Skin epidermis (tissue), 12 donors: ENCODE results near the gene MAP7D1.
A peak's percentile ranks its signal among the peaks of the same experiment; 100 is the strongest.

ENCODE experiments used
- H3K27ac ChIP-seq, 21 experiments: fragments of 200-600 bp; sonication (generic) in 11 of 21; one replicate each; pipeline ENCODE4 v1.5.0; 2020; ENCODE audit warnings: mild to moderate bottlenecking in 3 of 21, inconsistent platforms in 2 of 21, moderate library complexity in 2 of 21
- H3K4me3 ChIP-seq, 7 experiments: fragments of 200-600 bp; sonication (generic) in 2 of 7; one replicate each; pipeline ENCODE4 v1.5.0; 2020; ENCODE audit warnings: inconsistent platforms in 2 of 7, mild to moderate bottlenecking in 2 of 7, moderate library complexity in 1 of 7

Gene MAP7D1

GRCh38 chr1:36126005-36126716 is 29.8 kb upstream of the MAP7D1 start:
- H3K27ac ChIP-seq = no peak overlapping the region

GRCh38 chr1:36126797-36127500 is 29.0 kb upstream of the MAP7D1 start:
- Histone ChIP-seq H3K27ac (no peak overlapping the region), H3K4me3 (no peak overlapping the region)

More at GRCh38 chr1:36126005-36126716, 29.8 kb upstream of the MAP7D1 start:
- H3K4me3 ChIP-seq = peak overlapping the region in 1 of 7 experiments; percentile 44

GRCh38 chr1:36128126-36128904 is 27.6 kb upstream of the MAP7D1 start:
- Histone ChIP-seq H3K4me3 (no peak overlapping the region), H3K27ac (peak overlapping the region in 2 of 21 experiments; percentile 25 to 30)

- no peak overlapping the region for H3K27ac ChIP-seq
- no peak overlapping the region for H3K4me3 ChIP-seq
Measured at GRCh38 chr1:36128905-36129206, 27.1 kb upstream of the MAP7D1 start.

GRCh38 chr1:36132029-36132428 is 23.9 kb upstream of the MAP7D1 start:
- Histone ChIP-seq H3K4me3 (no peak overlapping the region), H3K27ac (no peak overlapping the region)

GRCh38 chr1:36133484-36133883 is 22.5 kb upstream of the MAP7D1 start:
- Histone ChIP-seq H3K27ac (peak overlapping the region in 19 of 21 experiments; percentile 24 to 88 (median 76)), H3K4me3 (no peak overlapping the region)

- peak overlapping the region in 19 of 21 experiments; percentile 24 to 88 (median 76) for H3K27ac ChIP-seq
- H3K4me3 ChIP-seq = no peak overlapping the region
Measured at GRCh38 chr1:36134031-36134430, 21.9 kb upstream of the MAP7D1 start.

- Histone ChIP-seq H3K4me3 (no peak overlapping the region), H3K27ac (peak overlapping the region in 20 of 21 experiments; percentile 24 to 88 (median 76))
Measured at GRCh38 chr1:36134505-36135329, 21.2 kb upstream of the MAP7D1 start.

- Histone ChIP-seq H3K4me3 (no peak overlapping the region), H3K27ac (peak overlapping the region in 19 of 21 experiments; percentile 20 to 88 (median 75))
Measured at GRCh38 chr1:36135330-36135667, 20.7 kb upstream of the MAP7D1 start.

GRCh38 chr1:36135796-36136195 is 20.2 kb upstream of the MAP7D1 start:
- Histone ChIP-seq H3K4me3 (no peak overlapping the region), H3K27ac (peak overlapping the region in 19 of 21 experiments; percentile 40 to 88 (median 75))

- peak overlapping the region in 20 of 21 experiments; percentile 10 to 88 (median 74) for H3K27ac ChIP-seq
- H3K4me3 ChIP-seq = no peak overlapping the region
Measured at GRCh38 chr1:36136535-36136934, 19.4 kb upstream of the MAP7D1 start.

- Histone ChIP-seq H3K27ac (peak overlapping the region in 19 of 21 experiments; percentile 10 to 88 (median 71)), H3K4me3 (no peak overlapping the region)
Measured at GRCh38 chr1:36137226-36137625, 18.7 kb upstream of the MAP7D1 start.

- Histone ChIP-seq H3K4me3 (no peak overlapping the region), H3K27ac (peak overlapping the region in 8 of 21 experiments; percentile 10 to 88 (median 76))
Measured at GRCh38 chr1:36137776-36138175, 18.2 kb upstream of the MAP7D1 start.

GRCh38 chr1:36139521-36139920 is 16.4 kb upstream of the MAP7D1 start:
- Histone ChIP-seq H3K4me3 (no peak overlapping the region), H3K27ac (peak overlapping the region in 3 of 21 experiments; percentile 44 to 53 (median 48))

GRCh38 chr1:36142121-36142520 is 13.8 kb upstream of the MAP7D1 start:
- peak overlapping the region in 3 of 21 experiments; percentile 27 to 59 (median 31) for H3K27ac ChIP-seq
- H3K4me3 ChIP-seq = no peak overlapping the region

GRCh38 chr1:36143424-36143823 is 12.5 kb upstream of the MAP7D1 start:
- Histone ChIP-seq H3K27ac (peak overlapping the region in 1 of 21 experiments; percentile 59), H3K4me3 (no peak overlapping the region)

- Histone ChIP-seq H3K27ac (no peak overlapping the region), H3K4me3 (no peak overlapping the region)
Measured at GRCh38 chr1:36144413-36144812, 11.5 kb upstream of the MAP7D1 start.

- peak overlapping the region; percentile 27 to 99 (median 94) for H3K27ac ChIP-seq
Measured at GRCh38 chr1:36148821-36149236, 7.1 kb upstream of the MAP7D1 start.

GRCh38 chr1:36149237-36149972 is 6.6 kb upstream of the MAP7D1 start, which contains the start of gene TRAPPC3:
Gene TRAPPC3 (minus strand): TSS chr1:36149486. CDS start chr1:36149378, 108 bp downstream.
- Histone ChIP-seq H3K27ac (peak within 1 kb of the TSS; percentile 32 to 99 (median 95)), H3K4me3 (peak within 1 kb of the TSS; percentile 64 to 77 (median 71))

More at GRCh38 chr1:36148821-36149236, 7.1 kb upstream of the MAP7D1 start:
- peak overlapping the region; percentile 64 to 77 (median 71) for H3K4me3 ChIP-seq
